KMS-11 (cell line): ENCODE measurements around the gene KMT2A.

Experiments used
- H2AFZ ChIP-seq: fragments of 200-600 bp; sonication (generic); 2 replicates; pipeline ENCODE4 v1.6.1; 2016; ENCODE audit warnings: antibody characterized with exemption, mixed run types, low read depth
- H3K27ac ChIP-seq: fragments of 200-600 bp; sonication (generic); 2 replicates; pipeline ENCODE4 v1.6.1; 2016; ENCODE audit warnings: mild to moderate bottlenecking, mixed run types
- H3K27me3 ChIP-seq: fragments of 200-600 bp; sonication (generic); 2 replicates; pipeline ENCODE4 v1.6.1; 2017; ENCODE audit warnings: mild to moderate bottlenecking, low read depth, mixed run types, moderate library complexity; ENCODE audit not compliant: insufficient read depth
- H3K36me3 ChIP-seq: fragments of 200-600 bp; sonication (generic); 2 replicates; pipeline ENCODE4 v1.6.1; 2017; ENCODE audit warnings: mild to moderate bottlenecking, mixed run types; ENCODE audit not compliant: insufficient read depth
- H3K4me1 ChIP-seq: fragments of 200-600 bp; sonication (generic); 2 replicates; pipeline ENCODE4 v1.6.1; 2016; ENCODE audit warnings: mild to moderate bottlenecking, low read depth, mixed run types; ENCODE audit not compliant: poor library complexity, severe bottlenecking
- H3K4me2 ChIP-seq: fragments of 200-600 bp; sonication (generic); 2 replicates; pipeline ENCODE4 v1.7.0; 2016; ENCODE audit warnings: mild to moderate bottlenecking, mixed run types
- H3K4me3 ChIP-seq: fragments of 200-600 bp; sonication (generic); IDR thresholded peaks from 2 replicates; pipeline ENCODE4 v1.6.1; 2017; ENCODE audit warnings: low read depth, low read length, mixed read lengths; ENCODE audit not compliant: insufficient read depth
- H3K79me2 ChIP-seq: fragments of 200-600 bp; sonication (generic); 2 replicates; pipeline ENCODE4 v1.6.1; 2016; ENCODE audit warnings: low read depth, mixed run types; ENCODE audit not compliant: insufficient read depth
- H3K9ac ChIP-seq: fragments of 200-600 bp; sonication (generic); 2 replicates; pipeline ENCODE4 v1.6.1; 2016; ENCODE audit warnings: mild to moderate bottlenecking, mixed run types
- H4K20me1 ChIP-seq: fragments of 200-600 bp; sonication (generic); 2 replicates; pipeline ENCODE4 v1.6.1; 2016; ENCODE audit warnings: mild to moderate bottlenecking, mixed run types; ENCODE audit not compliant: insufficient read depth
- CTCF ChIP-seq: fragments of 200-600 bp; sonication (generic); conservative IDR thresholded peaks from 2 replicates; pipeline ENCODE4 v1.6.1; 2017; ENCODE audit warnings: low read depth, mild to moderate bottlenecking, antibody characterized with exemption, low read length, moderate library complexity, mixed read lengths

The KMT2A gene

GRCh38 chr11:118447423-118447822 is 11.1 kb downstream of the KMT2A start:
- no peak for TF ChIP-seq CTCF
- Histone ChIP-seq H3K4me3 (no peak overlapping the region), H3K9ac (no peak overlapping the region), H3K4me1 (peaks cover 81% of the 10 kb centered on the region), H3K27ac (peak overlapping the region; percentile 47; the same call in 1 of the 2 replicates), H2AFZ (no peak overlapping the region), H3K4me2 (peak overlapping the region; percentile 81; the same call in 1 of the 2 replicates), H3K27me3 (no peaks in the 10 kb centered on the region), H4K20me1 (peaks cover 4% of the 10 kb centered on the region; the same call in 1 of the 2 replicates), H3K36me3 (no peaks in the 10 kb centered on the region), H3K79me2 (peaks cover 91% of the 10 kb centered on the region)

- no peaks in the 10 kb centered on the region for H3K36me3 ChIP-seq
- peaks cover 73% of the 10 kb centered on the region for H3K4me1 ChIP-seq
These were observed 12.0 kb downstream of the KMT2A start for GRCh38 chr11:118448294-118448693.

GRCh38 chr11:118449316-118449918 is 13.1 kb downstream of the KMT2A start:
- Histone ChIP-seq H3K79me2 (peaks cover 71% of the 10 kb centered on the region), H3K9ac (no peak overlapping the region), H3K4me2 (peak overlapping the region; percentile 81; the same call in 1 of the 2 replicates), H4K20me1 (peaks cover 4% of the 10 kb centered on the region; the same call in 1 of the 2 replicates), H3K27ac (no peak overlapping the region), H2AFZ (no peak overlapping the region), H3K4me3 (no peak overlapping the region), H3K27me3 (no peaks in the 10 kb centered on the region), H3K4me1 (peaks cover 61% of the 10 kb centered on the region), H3K36me3 (no peaks in the 10 kb centered on the region)
- no peak for TF ChIP-seq CTCF

More at GRCh38 chr11:118448294-118448693, 12.0 kb downstream of the KMT2A start:
- Histone ChIP-seq H3K27ac (peak overlapping the region; percentile 47), H4K20me1 (peaks cover 4% of the 10 kb centered on the region; the same call in 1 of the 2 replicates), H3K4me2 (peak overlapping the region; percentile 81), H2AFZ (no peak overlapping the region), H3K27me3 (no peaks in the 10 kb centered on the region), H3K9ac (no peak overlapping the region), H3K4me3 (no peak overlapping the region), H3K79me2 (peaks cover 82% of the 10 kb centered on the region)
- TF ChIP-seq CTCF, result no peak

GRCh38 chr11:118450451-118450850 is 14.2 kb downstream of the KMT2A start:
- Histone ChIP-seq H3K27ac (no peak overlapping the region), H3K27me3 (no peaks in the 10 kb centered on the region), H3K9ac (no peak overlapping the region), H2AFZ (no peak overlapping the region), H3K79me2 (peaks cover 61% of the 10 kb centered on the region), H3K4me3 (no peak overlapping the region), H4K20me1 (peaks cover 4% of the 10 kb centered on the region; the same call in 1 of the 2 replicates), H3K4me2 (no peak overlapping the region), H3K36me3 (no peaks in the 10 kb centered on the region), H3K4me1 (peaks cover 51% of the 10 kb centered on the region)
- TF ChIP-seq CTCF, result no peak
